ENCODE data around the gene HNRNPUL2. TPM values are rescaled to one million over a fixed set of nuclear protein-coding genes. Genes with fewer than 3 reads are reported as not detected.
A peak's percentile ranks its signal among the peaks of the same experiment; 100 is the strongest.

HNRNPUL2 gene
- total and polyA plus RNA-seq, 9 of the 15 experiments (the other 6 are each of a cell fraction or from before 2014, with no cell fraction given): 0.89 to 44.3 (median 15.2) TPM

DNA sequence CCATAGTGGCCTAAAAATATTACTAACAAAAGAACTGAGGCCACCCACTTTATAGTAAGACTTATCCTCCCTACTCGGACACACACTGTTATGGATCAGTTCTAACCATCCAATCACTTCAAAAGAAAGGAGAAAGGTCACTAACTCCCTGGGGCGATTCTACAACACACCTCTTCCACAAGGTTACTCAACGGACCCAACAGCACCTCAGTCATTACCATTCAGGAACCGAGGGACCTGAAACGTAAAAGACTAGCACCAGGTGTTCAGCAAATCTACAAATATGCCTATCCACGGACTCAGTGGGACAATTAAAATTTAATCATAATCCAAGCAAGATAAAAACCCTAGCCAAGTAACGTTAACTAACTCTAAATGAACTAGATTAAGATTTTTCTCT lies 1.6 kb downstream of the HNRNPUL2 start (continued):
- TF ChIP-seq, protein P1, sequence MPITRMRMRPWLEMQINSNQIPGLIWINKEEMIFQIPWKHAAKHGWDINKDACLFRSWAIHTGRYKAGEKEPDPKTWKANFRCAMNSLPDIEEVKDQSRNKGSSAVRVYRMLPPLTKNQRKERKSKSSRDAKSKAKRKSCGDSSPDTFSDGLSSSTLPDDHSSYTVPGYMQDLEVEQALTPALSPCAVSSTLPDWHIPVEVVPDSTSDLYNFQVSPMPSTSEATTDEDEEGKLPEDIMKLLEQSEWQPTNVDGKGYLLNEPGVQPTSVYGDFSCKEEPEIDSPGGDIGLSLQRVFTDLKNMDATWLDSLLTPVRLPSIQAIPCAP (CRISPR knock-in tag; IDR thresholded peaks at IDR 0.05; ENCODE audit: borderline replicate concordance): no peak
- TF ChIP-seq, protein P2, sequence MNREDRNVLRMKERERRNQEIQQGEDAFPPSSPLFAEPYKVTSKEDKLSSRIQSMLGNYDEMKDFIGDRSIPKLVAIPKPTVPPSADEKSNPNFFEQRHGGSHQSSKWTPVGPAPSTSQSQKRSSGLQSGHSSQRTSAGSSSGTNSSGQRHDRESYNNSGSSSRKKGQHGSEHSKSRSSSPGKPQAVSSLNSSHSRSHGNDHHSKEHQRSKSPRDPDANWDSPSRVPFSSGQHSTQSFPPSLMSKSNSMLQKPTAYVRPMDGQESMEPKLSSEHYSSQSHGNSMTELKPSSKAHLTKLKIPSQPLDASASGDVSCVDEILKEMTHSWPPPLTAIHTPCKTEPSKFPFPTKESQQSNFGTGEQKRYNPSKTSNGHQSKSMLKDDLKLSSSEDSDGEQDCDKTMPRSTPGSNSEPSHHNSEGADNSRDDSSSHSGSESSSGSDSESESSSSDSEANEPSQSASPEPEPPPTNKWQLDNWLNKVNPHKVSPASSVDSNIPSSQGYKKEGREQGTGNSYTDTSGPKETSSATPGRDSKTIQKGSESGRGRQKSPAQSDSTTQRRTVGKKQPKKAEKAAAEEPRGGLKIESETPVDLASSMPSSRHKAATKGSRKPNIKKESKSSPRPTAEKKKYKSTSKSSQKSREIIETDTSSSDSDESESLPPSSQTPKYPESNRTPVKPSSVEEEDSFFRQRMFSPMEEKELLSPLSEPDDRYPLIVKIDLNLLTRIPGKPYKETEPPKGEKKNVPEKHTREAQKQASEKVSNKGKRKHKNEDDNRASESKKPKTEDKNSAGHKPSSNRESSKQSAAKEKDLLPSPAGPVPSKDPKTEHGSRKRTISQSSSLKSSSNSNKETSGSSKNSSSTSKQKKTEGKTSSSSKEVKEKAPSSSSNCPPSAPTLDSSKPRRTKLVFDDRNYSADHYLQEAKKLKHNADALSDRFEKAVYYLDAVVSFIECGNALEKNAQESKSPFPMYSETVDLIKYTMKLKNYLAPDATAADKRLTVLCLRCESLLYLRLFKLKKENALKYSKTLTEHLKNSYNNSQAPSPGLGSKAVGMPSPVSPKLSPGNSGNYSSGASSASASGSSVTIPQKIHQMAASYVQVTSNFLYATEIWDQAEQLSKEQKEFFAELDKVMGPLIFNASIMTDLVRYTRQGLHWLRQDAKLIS (CRISPR knock-in tag; IDR thresholded peaks at IDR 0.05): 0 out of 2 replicates have a peak, but pooled peaks have one; percentile 13
- TF ChIP-seq, protein P3, sequence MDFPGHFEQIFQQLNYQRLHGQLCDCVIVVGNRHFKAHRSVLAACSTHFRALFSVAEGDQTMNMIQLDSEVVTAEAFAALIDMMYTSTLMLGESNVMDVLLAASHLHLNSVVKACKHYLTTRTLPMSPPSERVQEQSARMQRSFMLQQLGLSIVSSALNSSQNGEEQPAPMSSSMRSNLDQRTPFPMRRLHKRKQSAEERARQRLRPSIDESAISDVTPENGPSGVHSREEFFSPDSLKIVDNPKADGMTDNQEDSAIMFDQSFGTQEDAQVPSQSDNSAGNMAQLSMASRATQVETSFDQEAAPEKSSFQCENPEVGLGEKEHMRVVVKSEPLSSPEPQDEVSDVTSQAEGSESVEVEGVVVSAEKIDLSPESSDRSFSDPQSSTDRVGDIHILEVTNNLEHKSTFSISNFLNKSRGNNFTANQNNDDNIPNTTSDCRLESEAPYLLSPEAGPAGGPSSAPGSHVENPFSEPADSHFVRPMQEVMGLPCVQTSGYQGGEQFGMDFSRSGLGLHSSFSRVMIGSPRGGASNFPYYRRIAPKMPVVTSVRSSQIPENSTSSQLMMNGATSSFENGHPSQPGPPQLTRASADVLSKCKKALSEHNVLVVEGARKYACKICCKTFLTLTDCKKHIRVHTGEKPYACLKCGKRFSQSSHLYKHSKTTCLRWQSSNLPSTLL (IDR thresholded peaks at IDR 0.05): no peak
- TF ChIP-seq FOXJ2 (tag; IDR thresholded peaks at IDR 0.05): no peak
